Measurements from ENCODE around the gene CCDC83.

- no peak for TF ChIP-seq CTCF (IDR thresholded peaks at IDR 0.05)
- TF ChIP-seq POLR2AphosphoS5 (IDR thresholded peaks at IDR 0.05) = no peak
Measured at GRCh38 chr11:85835729-85836128, 19.5 kb upstream of the CCDC83 start.
